Lower leg skin (tissue), 4 donors: ENCODE data around the gene FAM180B. TPM values are rescaled to one million over a fixed set of nuclear protein-coding genes. Genes with fewer than 3 reads are reported as not detected.

Experiments
- DNase-seq, 2 donors: peaks; one replicate each; pipeline ENCODE4 v3.0.0-alpha.2; 2019; ENCODE audit warnings: low spot score in 2 of 2
- H3K4me3 ChIP-seq: fragments of 200-600 bp; sonication (generic); 2 replicates; pipeline ENCODE4 v1.5.1; 2017; ENCODE audit warnings: mild to moderate bottlenecking, low read depth; ENCODE audit not compliant: poor library complexity, severe bottlenecking
- CTCF ChIP-seq, 3 donors: fragments of 450-650 bp; IDR thresholded peaks; one replicate each; pipeline ENCODE4 v1.5.1; 2016; ENCODE audit warnings: antibody characterized with exemption in 3 of 3, mild to moderate bottlenecking in 3 of 3, moderate library complexity in 2 of 3
- POLR2A ChIP-seq, 2 donors: fragments of 450-650 bp; IDR thresholded peaks; one replicate each; pipeline ENCODE4 v1.6.1; 2016 to 2017; ENCODE audit warnings: antibody characterized with exemption in 2 of 2, mild to moderate bottlenecking in 1 of 2, moderate library complexity in 1 of 2
- WGBS, 2 donors: methylation state at CpG; one replicate each; pipeline ENCODE4 v1.1.5; 2018; 5-methylcytosine and 5-hydroxymethylcytosine counted together
- intact Hi-C: fragments of 100-400 bp; cut with DNase I; formaldehyde crosslinking; loops from one replicate; pipeline ENCODE4 v1.15.0; 2023; ENCODE audit warnings: low total_unique reads
- total RNA-seq, 4 donors: library from RNA; depleted of rRNA; stranded (reverse); fragments of >200 nt; gene quantifications; one replicate each; pipeline ENCODE4 v1.1.0, GENCODE V29; 2016

The FAM180B gene
- total RNA-seq, 4 donors from 2014 or later, result 0.46 to 6.3 (median 1.4) TPM; not detected in 1

- WGBS, 2 donors, result 44 to 72% methylated on average over 7 of the region's 7 CpGs
- TF ChIP-seq CTCF (IDR thresholded peaks at IDR 0.05) (no peak), POLR2A (IDR thresholded peaks at IDR 0.05) (no peak)
- no peak overlapping the region for H3K4me3 ChIP-seq
- intact Hi-C loops, result no loop called here
- DNase-seq, result peak in 1 of 2 donors; percentile 83
Observed at GRCh38 chr11:47607380-47607779, 20.9 kb downstream of the FAM180B start.

- H3K4me3 ChIP-seq, result no peak overlapping the region
- 48 to 51% methylated on average over 3 of the region's 3 CpGs for WGBS, 2 donors
- DNase-seq, result peak in 1 of 2 donors; percentile 20
- TF ChIP-seq CTCF (IDR thresholded peaks at IDR 0.05) (no peak), POLR2A (IDR thresholded peaks at IDR 0.05) (no peak)
- intact Hi-C loops, result no loop called here
Observed at GRCh38 chr11:47609675-47610074, 23.2 kb downstream of the FAM180B start.

GRCh38 chr11:47611348-47611794 lies 24.9 kb downstream of the FAM180B start:
- intact Hi-C loops, result no loop called here
- WGBS, 2 donors, result 41 to 44% methylated on average over 6 of the region's 6 CpGs
- TF ChIP-seq CTCF (IDR thresholded peaks at IDR 0.05) (no peak), POLR2A (IDR thresholded peaks at IDR 0.05) (no peak)
- H3K4me3 ChIP-seq, result no peak overlapping the region
- DNase-seq, result peak in 1 of 2 donors; percentile 58

GRCh38 chr11:47615249-47615648 lies 28.8 kb downstream of the FAM180B start:
- peak in 1 of 2 donors; percentile 6 for DNase-seq
- TF ChIP-seq POLR2A (IDR thresholded peaks at IDR 0.05) (no peak), CTCF (IDR thresholded peaks at IDR 0.05) (no peak)
- no peak overlapping the region for H3K4me3 ChIP-seq
- intact Hi-C loops, result no loop called here

- TF ChIP-seq CTCF (IDR thresholded peaks at IDR 0.05) (peak in 1 of 3 donors; percentile 35), POLR2A (IDR thresholded peaks at IDR 0.05) (no peak)
- intact Hi-C loops, result no loop called here
- no peak overlapping the region for H3K4me3 ChIP-seq
- DNase-seq, result peak; percentile 57 to 79
- WGBS, 2 donors, result 85 to 88% methylated on average over 10 of the region's 10 CpGs
Observed at GRCh38 chr11:47616726-47617416, 30.4 kb downstream of the FAM180B start.

- DNase-seq, result no peak
- intact Hi-C loops, result no loop called here
- TF ChIP-seq CTCF (IDR thresholded peaks at IDR 0.05), result no peak
- TF ChIP-seq POLR2A (IDR thresholded peaks at IDR 0.05), result no peak
- WGBS, 2 donors, result 26 to 31% methylated on average over 3 of the region's 3 CpGs
- H3K4me3 ChIP-seq, result no peak overlapping the region
Observed at GRCh38 chr11:47617417-47617809, 30.9 kb downstream of the FAM180B start.
